SU-DHL-6 (cell line): ENCODE data around the gene INO80B.

ENCODE experiments used
- CTCF ChIP-seq: fragments of 200-600 bp; sonication (generic); IDR thresholded peaks from one replicate; pipeline ENCODE4 v1.5.1; 2017; ENCODE audit warnings: antibody characterized with exemption, mild to moderate bottlenecking, low read length, moderate library complexity; ENCODE audit not compliant: insufficient read depth, poor library complexity, severe bottlenecking
- EZH2phosphoT487 ChIP-seq: fragments of 200-600 bp; sonication (generic), shearing (Covaris generic); conservative IDR thresholded peaks from 2 replicates; pipeline ENCODE4 v1.6.1; 2018; ENCODE audit warnings: mild to moderate bottlenecking, antibody characterized with exemption, low read length, moderate library complexity, mixed read lengths

GRCh38 chr2:74502720-74503505 lies 48.0 kb downstream of the INO80B start:
- TF ChIP-seq CTCF (peak; percentile 21), EZH2phosphoT487 (0 out of 2 replicates have a peak, but pooled peaks have one; percentile 31)
